GM21737 (cell line): ENCODE data around the gene TSEN54.

Experiments
- ATAC-seq: cut with Tn5 transposase; IDR thresholded peaks from one replicate; pipeline ENCODE4 v1.9.1; 2021; ENCODE audit warnings: mild to moderate bottlenecking, moderate library complexity; ENCODE audit not compliant: unreplicated experiment

TSEN54 gene

GRCh38 chr17:75561927-75562603 is 45.7 kb downstream of the TSEN54 start:
- ATAC-seq: no peak

- ATAC-seq: no peak
These were observed 46.9 kb downstream of the TSEN54 start for GRCh38 chr17:75563063-75563758.

GRCh38 chr17:75564195-75564594 is 47.9 kb downstream of the TSEN54 start:
- no peak for ATAC-seq

- no peak for ATAC-seq
These were observed 48.7 kb downstream of the TSEN54 start for GRCh38 chr17:75565066-75565465.

GRCh38 chr17:75565618-75566017 is 49.3 kb downstream of the TSEN54 start:
- ATAC-seq: no peak

- no peak for ATAC-seq
These were observed 50.1 kb downstream of the TSEN54 start for GRCh38 chr17:75566416-75566815.

- ATAC-seq: no peak
These were observed 50.5 kb downstream of the TSEN54 start for GRCh38 chr17:75566834-75567233.

- no peak for ATAC-seq
These were observed 52.3 kb downstream of the TSEN54 start for GRCh38 chr17:75568412-75569255.

- no peak for ATAC-seq
These were observed 53.8 kb downstream of the TSEN54 start for GRCh38 chr17:75570034-75570676.

GRCh38 chr17:75570772-75571171 is 54.4 kb downstream of the TSEN54 start:
- no peak for ATAC-seq

GRCh38 chr17:75571197-75571884 is 55.0 kb downstream of the TSEN54 start:
- no peak for ATAC-seq

GRCh38 chr17:75571885-75572215 is 55.5 kb downstream of the TSEN54 start:
- ATAC-seq: no peak

GRCh38 chr17:75572713-75573539 is 56.6 kb downstream of the TSEN54 start:
- ATAC-seq: no peak

GRCh38 chr17:75573540-75573957 is 57.2 kb downstream of the TSEN54 start:
- ATAC-seq: no peak

GRCh38 chr17:75573994-75574393 is 57.7 kb downstream of the TSEN54 start:
- no peak for ATAC-seq
